GM12891 (cell line): Measurements from ENCODE around the gene KRT76.
"Not testable (repeated sequence)": the region's sequence is repeated elsewhere in the genome, so short reads cannot be mapped to it uniquely, and the experiment has no call there.

Experiments
- DNase-seq: peaks from one replicate; pipeline ENCODE4 v3.0.0; 2011; ENCODE audit warnings: low spot score; ENCODE audit not compliant: insufficient read length
- FAIRE-seq: peaks from 2 replicates; lab custom pipeline; 2011; peaks lifted over from hg19 to GRCh38; lab: Jason Lieb, UNC
- PAX5 ChIP-seq: IDR thresholded peaks from 2 replicates; pipeline ENCODE4 v1.6.1; 2011; ENCODE audit warnings: low read length, moderate library complexity, mild to moderate bottlenecking; ENCODE audit not compliant: insufficient read depth, severe bottlenecking
- POLR2A ChIP-seq: IDR thresholded peaks from 2 replicates; pipeline ENCODE4 v1.6.1; 2011; ENCODE audit warnings: low read depth, low read length, control low read depth
- POLR2AphosphoS5 ChIP-seq: IDR thresholded peaks from 2 replicates; pipeline ENCODE4 v1.6.1; 2011; ENCODE audit warnings: low read depth, low read length, control low read depth
- POU2F2 ChIP-seq: IDR thresholded peaks from 2 replicates; pipeline ENCODE4 v1.6.1; 2011; ENCODE audit warnings: low read depth, mild to moderate bottlenecking, control low read depth, low read length, moderate library complexity
- SPI1 ChIP-seq: IDR thresholded peaks from 2 replicates; pipeline ENCODE4 v1.6.1; 2011; ENCODE audit warnings: low read depth, low read length, control low read depth
- TAF1 ChIP-seq: IDR thresholded peaks from 2 replicates; pipeline ENCODE4 v1.6.1; 2011; ENCODE audit warnings: low read depth, low read length, control low read depth

Gene KRT76

GRCh38 chr12:52766351-52767019, 10.7 kb downstream of the KRT76 start:
- FAIRE-seq (no peak), DNase-seq (no peak)
- TF ChIP-seq POLR2AphosphoS5 (no peak), SPI1 (no peak), POLR2A (no peak), POU2F2 (no peak), TAF1 (no peak), PAX5 (no peak)

DNA sequence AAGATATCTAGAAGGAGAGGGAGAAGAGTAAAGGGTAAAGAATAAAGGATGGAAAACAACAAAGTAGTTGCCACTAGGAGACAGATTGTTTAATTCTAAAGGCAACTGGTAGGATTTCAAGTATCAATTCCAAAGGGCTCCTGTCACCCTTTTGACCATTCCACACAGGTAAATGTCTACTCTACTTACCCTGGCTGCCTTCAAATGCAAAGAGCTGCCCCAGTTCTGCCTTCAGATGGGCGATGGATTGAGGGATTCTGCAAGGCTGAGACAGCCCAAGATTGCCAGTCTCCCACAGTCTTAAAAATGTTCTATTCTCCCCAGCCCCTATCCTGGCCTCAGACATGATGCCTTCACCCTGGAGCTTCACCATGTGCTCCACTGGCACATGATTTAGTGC, 11.4 kb downstream of the KRT76 start:
- TF ChIP-seq POLR2A (no peak), SPI1 (no peak), POLR2AphosphoS5 (no peak), POU2F2 (no peak), PAX5 (no peak), TAF1 (no peak)
- no peak for DNase-seq
- FAIRE-seq, result no peak

GRCh38 chr12:52763991-52764390, 13.2 kb downstream of the KRT76 start:
- DNase-seq, result no peak
- TF ChIP-seq POLR2A (no peak), PAX5 (no peak), TAF1 (no peak), POU2F2 (no peak), SPI1 (no peak), POLR2AphosphoS5 (no peak)
- no peak for FAIRE-seq

DNA sequence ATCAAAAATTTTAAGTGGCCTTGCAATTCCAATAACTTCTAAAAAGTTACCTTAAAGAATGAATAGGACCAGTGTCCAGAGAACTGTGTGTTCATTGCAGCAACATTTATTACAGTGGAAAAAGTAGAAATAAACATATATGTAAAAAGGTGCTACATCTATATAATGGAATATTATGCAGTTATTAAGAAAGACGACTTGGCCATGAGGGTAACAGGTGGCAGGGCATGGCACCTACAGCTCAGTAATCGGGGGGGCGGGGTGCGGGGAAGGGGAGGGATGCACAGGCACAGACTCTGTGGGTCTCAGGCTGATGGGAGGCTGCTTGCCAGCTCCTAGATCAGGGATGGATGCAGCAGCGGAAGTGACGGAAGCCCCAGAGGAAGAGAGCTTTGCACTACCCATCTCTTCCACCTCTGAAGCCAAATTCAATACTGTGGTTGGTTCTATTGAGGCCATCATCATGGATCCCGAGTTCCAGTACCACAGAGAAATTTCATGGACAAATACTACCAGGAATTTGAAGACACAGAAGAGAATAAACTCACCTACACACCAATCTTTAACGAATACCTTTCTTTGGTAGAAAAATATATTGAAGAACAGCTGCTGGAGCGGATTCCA, 14.0 kb downstream of the KRT76 start:
- FAIRE-seq, result no peak
- DNase-seq, result no peak

GRCh38 chr12:52761802-52762201, 15.3 kb downstream of the KRT76 start:
- no peak for FAIRE-seq
- TF ChIP-seq PAX5 (no peak), POLR2AphosphoS5 (no peak)
- no peak for DNase-seq

More for the DNA sequence above, 14.0 kb downstream of the KRT76 start:
- no peak for TF ChIP-seq POLR2AphosphoS5
- TF ChIP-seq TAF1, result no peak
- no peak for TF ChIP-seq PAX5
- TF ChIP-seq POLR2A, result no peak
- TF ChIP-seq POU2F2, result no peak
- TF ChIP-seq SPI1, result no peak

DNA sequence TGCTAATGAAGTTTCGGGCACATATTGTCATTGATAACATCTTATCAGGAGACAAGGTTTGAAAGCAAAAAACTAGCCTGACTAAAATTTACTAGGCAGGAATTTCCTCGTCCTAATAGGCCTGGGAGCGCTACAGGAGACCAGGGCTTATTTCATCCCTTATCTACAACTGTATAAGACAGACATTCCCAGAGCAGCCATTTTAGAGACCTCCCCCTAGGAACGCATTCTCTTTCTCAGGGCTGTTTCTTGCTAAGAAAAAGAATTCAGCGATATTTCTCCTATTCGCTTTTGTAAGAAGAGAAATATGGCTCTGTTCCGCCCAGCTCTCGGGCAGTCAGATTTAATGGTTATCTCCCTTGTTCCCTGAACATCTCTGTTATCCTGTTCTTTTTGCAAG, 15.9 kb downstream of the KRT76 start:
- DNase-seq, FAIRE-seq: not testable (repeated sequence)

DNA sequence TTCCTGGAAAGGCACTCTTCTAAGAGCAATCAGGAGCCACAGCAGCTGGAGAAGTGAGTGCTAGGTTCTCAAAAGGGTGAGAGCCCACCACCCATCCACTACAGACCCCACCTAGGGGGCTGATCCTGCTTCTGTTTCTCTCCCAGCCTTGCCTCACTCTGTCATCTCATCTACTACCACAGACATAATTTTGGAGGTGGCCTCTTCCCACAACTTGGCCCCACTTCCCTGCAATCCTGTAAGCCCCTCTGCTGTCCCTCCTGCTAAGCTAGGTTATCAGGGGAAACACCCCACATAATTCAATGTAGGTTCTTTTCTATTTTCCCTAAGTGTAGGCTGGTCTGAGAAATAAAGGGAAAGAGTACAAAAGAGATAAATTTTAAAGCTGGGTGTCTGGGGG, 16.5 kb downstream of the KRT76 start:
- FAIRE-seq (no peak), DNase-seq (no peak)
- TF ChIP-seq TAF1, result no peak
- TF ChIP-seq POLR2AphosphoS5, result no peak
- TF ChIP-seq SPI1, result no peak
- TF ChIP-seq POLR2A, result no peak
- no peak for TF ChIP-seq POU2F2
- TF ChIP-seq PAX5, result no peak

- DNase-seq (no peak), FAIRE-seq (no peak)
- no peak for TF ChIP-seq PAX5
- no peak for TF ChIP-seq POLR2AphosphoS5
- TF ChIP-seq TAF1, result no peak
- TF ChIP-seq POLR2A, result no peak
- no peak for TF ChIP-seq SPI1
- no peak for TF ChIP-seq POU2F2
These were observed 17.4 kb downstream of the KRT76 start for GRCh38 chr12:52759695-52760094.

DNA sequence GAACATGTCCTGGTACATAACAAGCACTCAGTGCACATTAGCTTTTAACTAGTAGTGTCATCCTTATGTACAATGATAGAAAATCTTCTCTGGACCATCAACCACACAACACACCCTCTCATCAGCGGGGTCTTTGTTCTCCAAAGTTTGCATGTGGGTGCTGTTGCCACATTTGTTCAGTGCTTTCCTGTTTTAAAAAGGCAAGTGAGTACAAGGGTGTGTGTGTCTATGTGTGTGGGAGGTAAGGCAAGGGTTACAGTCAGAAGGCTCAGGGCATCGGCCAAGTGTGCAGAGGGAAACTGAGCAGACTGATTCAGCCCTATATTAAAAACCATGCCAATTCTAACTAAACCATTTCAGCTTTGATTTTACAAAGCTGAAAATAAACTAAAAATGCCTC, 17.9 kb downstream of the KRT76 start:
- no peak for TF ChIP-seq SPI1
- no peak for TF ChIP-seq POLR2AphosphoS5
- TF ChIP-seq POLR2A, result no peak
- no peak for TF ChIP-seq TAF1
- TF ChIP-seq POU2F2, result no peak
- TF ChIP-seq PAX5, result no peak
- no peak for FAIRE-seq
- no peak for DNase-seq

DNA sequence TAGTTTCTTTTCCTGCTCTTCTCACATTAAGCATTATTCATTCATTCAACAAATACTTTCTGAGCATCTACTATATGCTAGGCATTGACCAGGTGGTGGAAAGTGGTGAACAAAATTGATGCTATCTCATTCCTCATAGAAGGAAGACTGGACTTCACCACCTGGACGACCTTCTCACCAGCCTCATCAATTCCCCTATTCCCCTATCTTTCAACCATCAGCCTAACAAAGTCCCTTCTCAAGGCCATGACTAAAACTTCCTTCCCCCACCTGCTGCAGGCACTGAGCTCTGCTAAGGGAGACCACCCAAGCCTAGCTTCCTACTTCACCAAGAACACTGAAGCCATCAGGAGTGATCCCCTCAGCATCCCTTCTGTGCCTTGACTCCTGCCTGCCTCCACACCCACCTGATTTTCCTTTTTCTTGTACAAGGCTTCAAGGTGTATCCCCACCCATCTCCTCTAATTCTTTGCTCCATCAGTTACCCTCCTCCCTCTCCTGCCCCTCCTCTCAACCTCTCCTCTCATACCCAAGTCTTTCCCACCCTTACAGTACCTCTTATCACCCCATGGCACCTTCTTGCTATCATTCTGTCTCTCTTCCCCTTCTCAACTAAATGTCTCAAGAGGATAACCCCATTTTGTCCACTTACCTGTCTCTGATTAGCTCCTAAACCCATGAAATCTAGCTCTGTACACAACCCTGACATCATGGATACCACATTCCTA, 19.5 kb downstream of the KRT76 start:
- no peak for TF ChIP-seq SPI1
- no peak for TF ChIP-seq POLR2A
- TF ChIP-seq POU2F2, result no peak
- TF ChIP-seq TAF1, result no peak
- TF ChIP-seq PAX5, result no peak
- TF ChIP-seq POLR2AphosphoS5, result no peak
- DNase-seq (no peak), FAIRE-seq (no peak)
